Activated T-cell treated with anti-CD3 and anti-CD28 coated beads for 48 hours (primary cell): ENCODE measurements around the gene UBP1.
A peak's percentile ranks its signal among the peaks of the same experiment; 100 is the strongest.
"Not testable (repeated sequence)": the region's sequence is repeated elsewhere in the genome, so short reads cannot be mapped to it uniquely, and the experiment has no call there.

ENCODE experiments used
- DNase-seq: peaks from one replicate; pipeline ENCODE4 v3.0.0-alpha.2; 2020; ENCODE audit warnings: low read depth

UBP1 gene, protein sequence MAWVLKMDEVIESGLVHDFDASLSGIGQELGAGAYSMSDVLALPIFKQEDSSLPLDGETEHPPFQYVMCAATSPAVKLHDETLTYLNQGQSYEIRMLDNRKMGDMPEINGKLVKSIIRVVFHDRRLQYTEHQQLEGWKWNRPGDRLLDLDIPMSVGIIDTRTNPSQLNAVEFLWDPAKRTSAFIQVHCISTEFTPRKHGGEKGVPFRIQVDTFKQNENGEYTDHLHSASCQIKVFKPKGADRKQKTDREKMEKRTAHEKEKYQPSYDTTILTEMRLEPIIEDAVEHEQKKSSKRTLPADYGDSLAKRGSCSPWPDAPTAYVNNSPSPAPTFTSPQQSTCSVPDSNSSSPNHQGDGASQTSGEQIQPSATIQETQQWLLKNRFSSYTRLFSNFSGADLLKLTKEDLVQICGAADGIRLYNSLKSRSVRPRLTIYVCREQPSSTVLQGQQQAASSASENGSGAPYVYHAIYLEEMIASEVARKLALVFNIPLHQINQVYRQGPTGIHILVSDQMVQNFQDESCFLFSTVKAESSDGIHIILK

DNA sequence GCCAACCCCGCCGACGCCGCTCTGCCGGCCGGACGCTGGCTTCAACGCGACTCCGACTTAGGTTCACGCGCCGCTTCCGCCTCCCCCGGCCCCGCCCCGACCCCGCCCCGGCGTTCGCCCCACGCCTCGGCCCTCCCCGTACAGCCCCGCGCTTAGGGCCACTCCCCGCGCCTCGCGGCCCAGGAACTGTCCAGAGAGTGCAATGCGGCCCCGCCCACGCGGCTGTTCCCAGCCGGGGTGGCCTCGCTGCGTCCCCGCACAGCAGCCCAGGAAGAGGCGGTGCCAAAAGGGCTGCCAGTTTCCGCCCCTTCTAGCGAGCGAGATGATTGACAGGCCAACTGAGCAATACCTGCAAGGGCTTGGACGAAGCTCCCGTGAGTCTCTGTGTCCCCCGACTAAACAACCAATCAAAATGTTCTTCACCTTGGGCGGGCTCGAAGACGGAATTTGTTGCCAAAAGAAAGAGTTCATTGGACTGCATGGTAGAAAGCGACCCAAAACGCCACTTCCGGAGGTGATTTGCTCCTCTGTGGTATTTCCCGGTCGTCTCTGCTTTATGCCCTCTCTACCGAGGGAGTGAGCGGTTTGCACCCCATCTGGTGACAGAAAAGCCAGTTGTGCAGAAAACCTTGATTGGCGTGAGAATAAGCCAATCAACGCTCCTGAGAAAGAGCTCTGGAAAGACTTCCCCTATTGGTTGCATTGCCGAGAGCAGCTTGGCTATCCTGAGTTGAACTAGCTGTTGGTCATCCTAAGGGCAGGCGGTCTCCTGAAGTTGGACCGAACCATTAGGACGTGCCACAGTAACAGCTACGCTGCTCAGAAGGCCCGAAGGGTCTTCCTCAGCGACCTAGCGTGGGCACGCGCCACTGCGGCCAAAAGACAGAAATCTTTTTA is at the start of gene UBP1:
Gene UBP1, minus strand, starts transcription at position 78 of the 897 bp plus-strand sequence. CDS start 557 bp downstream, outside the sequence.
- peak; percentile 99 for DNase-seq

- DNase-seq: no peak
Observed at GRCh38 chr3:33488683-33489082, 48.5 kb upstream of the UBP1 start.

DNA sequence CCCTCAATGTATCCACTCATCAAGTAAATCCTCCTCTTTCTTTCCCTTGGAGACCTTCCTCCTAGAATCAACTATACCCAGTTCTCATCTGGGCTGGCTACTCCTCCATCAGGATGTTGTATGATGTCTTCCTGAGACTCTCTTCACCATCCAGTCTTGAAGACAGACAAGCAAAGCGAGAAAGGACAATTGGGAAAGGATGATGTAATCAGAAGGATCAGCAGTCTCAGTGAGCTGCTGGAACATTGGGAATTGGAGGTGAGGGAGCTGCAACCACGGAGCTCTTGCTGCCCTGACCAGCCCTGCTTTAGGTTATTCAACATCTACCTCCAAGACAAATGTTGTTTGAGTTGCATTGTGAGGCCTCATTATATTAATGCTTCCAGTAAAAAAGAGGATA is 48.0 kb upstream of the UBP1 start:
- no peak for DNase-seq

GRCh38 chr3:33482111-33482521 is 41.9 kb upstream of the UBP1 start:
- DNase-seq: no peak

- DNase-seq: no peak
Observed at GRCh38 chr3:33474896-33475295, 34.7 kb upstream of the UBP1 start.

GRCh38 chr3:33473813-33474212 is 33.6 kb upstream of the UBP1 start:
- DNase-seq: no peak

DNA sequence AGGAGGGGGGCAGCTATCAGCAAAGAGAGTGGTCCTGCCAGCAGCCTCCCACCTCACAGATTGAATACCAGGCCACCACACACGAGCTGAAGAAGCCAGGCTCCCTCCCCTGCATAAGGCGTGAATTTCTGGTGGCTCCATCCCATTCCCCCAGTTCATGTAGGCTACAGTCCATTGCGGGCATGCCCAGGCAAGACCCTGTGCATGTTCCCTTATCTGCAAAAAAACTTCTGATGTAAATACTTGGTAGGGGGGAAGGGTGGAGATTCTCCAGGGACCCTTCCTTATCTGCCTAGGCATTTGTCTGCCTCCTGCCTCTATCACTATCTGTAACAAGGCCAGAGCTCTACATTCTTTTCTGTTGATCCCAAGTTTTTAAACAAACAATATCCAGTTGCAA is 27.6 kb upstream of the UBP1 start:
- no peak for DNase-seq

- DNase-seq: no peak
Observed at GRCh38 chr3:33461097-33461496, 20.9 kb upstream of the UBP1 start.

DNA sequence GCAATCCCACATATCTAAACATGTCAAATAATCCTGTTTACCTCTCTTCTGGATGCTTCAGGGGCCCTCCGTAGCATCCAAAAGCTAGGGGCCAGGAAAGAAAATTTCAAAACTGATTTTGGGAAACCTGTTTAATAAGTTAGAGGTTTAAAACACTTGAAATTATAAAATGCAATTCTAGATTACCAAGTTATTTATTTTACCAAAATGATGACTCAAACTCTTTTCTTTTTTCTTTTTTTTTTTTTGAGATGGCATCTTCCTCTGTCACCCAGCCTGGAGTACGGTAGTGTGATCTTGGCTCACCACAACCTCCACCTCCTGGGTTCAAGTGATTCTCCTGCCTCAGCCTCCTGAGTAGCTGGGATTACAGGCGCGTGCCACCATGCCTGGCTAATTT is 19.4 kb upstream of the UBP1 start:
- DNase-seq: not testable (repeated sequence)

DNA sequence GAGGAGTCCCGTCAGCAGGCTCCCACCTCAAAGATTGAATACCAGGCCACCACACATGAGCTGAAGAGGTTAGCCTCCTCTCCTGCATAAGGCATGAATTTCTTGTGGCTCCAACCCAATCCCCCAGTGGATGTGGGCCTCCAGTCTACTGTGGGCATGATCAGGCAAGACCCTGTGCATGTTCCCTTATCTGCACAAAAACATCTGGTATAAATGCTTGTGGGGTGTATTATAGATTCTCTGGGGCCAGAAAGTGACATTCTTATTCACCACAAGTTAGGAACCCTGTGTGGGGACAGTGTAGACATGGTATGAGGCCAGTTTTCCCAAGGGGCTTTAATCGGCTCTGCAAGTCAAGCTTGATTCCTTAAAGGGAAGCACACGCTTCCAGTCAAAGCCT is 18.2 kb upstream of the UBP1 start:
- no peak for DNase-seq

DNA sequence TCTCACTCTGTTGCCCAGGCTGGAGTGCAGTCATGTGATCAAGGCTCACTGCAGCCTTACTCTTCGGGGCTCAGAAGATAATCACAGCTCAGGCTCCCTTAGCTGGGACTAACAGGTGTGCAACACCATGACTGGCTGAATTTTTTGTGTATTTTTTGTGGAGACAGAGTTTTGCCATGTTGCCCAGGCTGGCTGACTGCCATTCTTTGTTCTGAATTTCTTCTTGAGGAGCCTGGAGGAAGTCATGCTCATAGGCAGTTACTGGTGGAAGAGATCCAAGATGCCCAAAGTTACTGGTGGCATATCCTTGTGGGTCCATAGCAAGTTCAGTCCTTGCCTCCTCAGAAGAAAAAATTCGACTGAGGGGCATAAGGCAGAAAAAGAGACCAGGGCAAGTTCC is 16.6 kb upstream of the UBP1 start:
- no peak for DNase-seq

- DNase-seq: no peak
Observed at GRCh38 chr3:33453331-33453761, 13.1 kb upstream of the UBP1 start.

GRCh38 chr3:33451994-33452393 is 11.8 kb upstream of the UBP1 start:
- not testable (repeated sequence) for DNase-seq

DNA sequence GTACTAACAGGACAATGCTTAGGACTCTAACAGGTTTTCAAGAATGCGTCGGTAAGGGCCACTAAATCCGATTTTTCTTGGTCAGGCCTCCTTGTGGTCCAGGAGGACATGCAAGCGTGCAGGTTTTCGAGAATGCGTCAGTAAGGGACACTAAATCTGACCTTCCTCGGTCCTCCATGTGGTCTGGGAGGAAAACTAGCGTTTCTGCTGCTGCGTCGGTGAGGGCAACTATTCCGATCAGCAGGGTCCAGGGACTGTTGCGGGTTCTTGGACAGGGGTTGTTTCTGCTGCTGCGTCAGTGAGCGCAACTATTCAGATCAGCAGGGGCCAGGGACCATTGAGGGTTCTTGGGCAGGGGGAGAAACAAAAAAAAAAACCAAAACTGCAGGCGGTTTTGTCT is 7.8 kb upstream of the UBP1 start:
- no peak for DNase-seq

- DNase-seq: not testable (repeated sequence)
Observed at GRCh38 chr3:33447256-33447625, 7.0 kb upstream of the UBP1 start.

GRCh38 chr3:33442190-33442589 is 2.0 kb upstream of the UBP1 start:
- DNase-seq: no peak

DNA sequence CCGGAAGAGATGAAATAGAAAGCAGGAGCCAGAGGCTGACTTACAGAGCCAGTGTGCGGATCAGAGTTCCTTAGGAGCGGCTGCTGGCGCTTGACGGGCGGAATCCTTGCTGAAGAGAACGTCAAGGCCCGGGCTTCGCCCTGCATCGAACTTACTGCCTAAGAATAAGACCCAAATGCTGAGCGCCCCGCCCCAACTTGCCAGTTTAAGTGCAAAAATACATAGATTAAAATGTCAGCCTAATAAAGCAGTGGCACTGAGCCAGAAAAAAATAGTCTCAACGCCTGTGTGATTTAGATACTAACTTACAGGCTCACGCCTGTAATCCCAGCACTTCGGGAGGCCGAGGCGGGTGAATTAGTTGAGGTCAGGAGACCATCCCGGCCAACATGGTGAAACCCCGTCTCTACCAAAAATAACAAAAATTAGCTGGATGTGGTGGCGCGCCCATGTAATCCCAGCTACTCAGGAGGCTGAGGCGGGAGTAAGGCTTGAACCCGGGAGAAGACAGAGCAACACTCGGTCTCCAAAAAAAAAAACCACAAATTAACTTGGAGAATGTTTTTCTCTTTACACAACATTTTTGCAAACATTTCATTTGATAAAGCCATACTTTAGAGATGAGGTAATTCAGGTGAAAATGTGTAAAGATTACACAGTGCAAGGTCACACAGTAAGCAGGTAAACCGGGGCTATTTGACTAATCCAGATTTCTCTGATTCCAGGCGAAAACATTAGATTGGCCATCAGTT is 1.2 kb upstream of the UBP1 start:
- DNase-seq: no peak

- peak; percentile 40 for DNase-seq
Observed at GRCh38 chr3:33439546-33440327, 468 bp downstream of the UBP1 start.

- DNase-seq: no peak
Observed at GRCh38 chr3:33438881-33439545, 1.2 kb downstream of the UBP1 start.

DNA sequence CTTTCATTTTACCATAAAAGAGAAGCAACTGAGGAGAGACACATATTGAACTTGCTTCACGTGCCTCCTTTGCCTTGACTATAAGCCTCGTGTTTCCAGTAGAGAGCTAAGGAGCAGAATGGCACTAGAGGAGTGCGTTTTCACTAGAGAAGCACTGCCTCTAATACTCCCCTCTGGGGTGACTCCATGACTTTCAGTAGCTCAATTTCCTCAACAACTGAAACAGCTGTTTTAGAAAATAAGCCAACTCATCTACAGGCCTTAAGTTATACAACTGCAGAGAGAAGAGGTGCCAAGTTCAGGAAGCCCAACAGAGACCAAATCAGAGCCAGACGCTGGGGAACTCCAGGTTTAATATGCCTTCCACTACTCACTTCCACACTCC is 1.9 kb downstream of the UBP1 start:
- DNase-seq: no peak
